Neural progenitor cell (in vitro differentiated cells): Measurements from ENCODE around the gene PCNX3. TPM values are rescaled to one million over a fixed set of nuclear protein-coding genes. Genes with fewer than 3 reads are reported as not detected.

ENCODE experiments used
- DNase-seq: peaks from one replicate; pipeline ENCODE4 v3.0.0-alpha.2; 2016; ENCODE audit warnings: low spot score
- H2AFZ ChIP-seq: fragments of 200-600 bp; sonication (generic); replicated peaks from 2 replicates; pipeline ENCODE4 v1.6.1; 2016; ENCODE audit warnings: antibody characterized with exemption
- H3F3A ChIP-seq: fragments of 200-600 bp; sonication (generic); 2 replicates; pipeline ENCODE4 v1.6.1; 2016; ENCODE audit warnings: antibody characterized with exemption, low read depth
- H3K27ac ChIP-seq: fragments of 200-600 bp; sonication (generic); 2 replicates; pipeline ENCODE4 v1.5.1; 2016; ENCODE audit warnings: mild to moderate bottlenecking
- H3K27me3 ChIP-seq: fragments of 200-600 bp; sonication (generic); 2 replicates; pipeline ENCODE4 v1.6.1; 2016; ENCODE audit warnings: mild to moderate bottlenecking, moderate library complexity
- H3K36me3 ChIP-seq: fragments of 200-600 bp; sonication (generic); 2 replicates; pipeline ENCODE4 v1.5.1; 2016
- H3K4me1 ChIP-seq: fragments of 200-600 bp; sonication (generic); 2 replicates; pipeline ENCODE4 v1.6.1; 2016; ENCODE audit warnings: mixed run types
- H3K4me2 ChIP-seq: fragments of 200-600 bp; sonication (generic); 2 replicates; pipeline ENCODE4 v1.6.1; 2016
- H3K4me3 ChIP-seq: fragments of 200-600 bp; sonication (generic); 2 replicates; pipeline ENCODE4 v1.5.1; 2016
- H3K79me2 ChIP-seq: fragments of 200-600 bp; sonication (generic); 2 replicates; pipeline ENCODE4 v1.6.1; 2016; ENCODE audit warnings: low read depth
- H3K9ac ChIP-seq: fragments of 200-600 bp; sonication (generic); 2 replicates; pipeline ENCODE4 v1.6.1; 2016
- H3K9me3 ChIP-seq: fragments of 200-600 bp; sonication (generic); 2 replicates; pipeline ENCODE4 v1.5.1; 2016; ENCODE audit warnings: low read depth
- H4K20me1 ChIP-seq: fragments of 200-600 bp; sonication (generic); 2 replicates; pipeline ENCODE4 v1.6.1; 2016; ENCODE audit warnings: low read depth
- H3K27ac Mint-ChIP-seq: 3 replicates; pipeline ENCODE4 v1.8.0; 2021; ENCODE audit warnings: mixed read lengths
- H3K27me3 Mint-ChIP-seq: 2 replicates; pipeline ENCODE4 v1.8.0; 2022; ENCODE audit warnings: low read depth, mild to moderate bottlenecking, inconsistent platforms, moderate library complexity, mixed read lengths; ENCODE audit not compliant: insufficient read depth
- H3K36me3 Mint-ChIP-seq: 3 replicates; pipeline ENCODE4 v1.8.0; 2021; ENCODE audit warnings: mixed read lengths
- H3K4me1 Mint-ChIP-seq: 3 replicates; pipeline ENCODE4 v1.8.0; 2021; ENCODE audit warnings: mixed read lengths
- H3K4me3 Mint-ChIP-seq: 3 replicates; pipeline ENCODE4 v1.8.0; 2021; ENCODE audit warnings: mild to moderate bottlenecking, moderate library complexity, mixed read lengths
- H3K9me3 Mint-ChIP-seq: 3 replicates; pipeline ENCODE4 v1.8.0; 2020; ENCODE audit warnings: mixed read lengths
- CTCF ChIP-seq: fragments of 200-600 bp; sonication (generic); IDR thresholded peaks from 2 replicates; pipeline ENCODE4 v1.5.1; 2017; ENCODE audit warnings: antibody characterized with exemption, mild to moderate bottlenecking
- EZH2 ChIP-seq: fragments of 200-600 bp; sonication (generic); IDR thresholded peaks from 2 replicates; pipeline ENCODE4 v1.6.1; 2017; ENCODE audit warnings: antibody characterized with exemption, mild to moderate bottlenecking, moderate library complexity
- EZH2phosphoT487 ChIP-seq: fragments of 200-600 bp; sonication (generic); IDR thresholded peaks from 2 replicates; pipeline ENCODE4 v1.6.1; 2017; ENCODE audit warnings: antibody characterized with exemption
- total RNA-seq: library from RNA; depleted of rRNA; stranded (reverse); fragments of >200 nt; gene quantifications from 2 replicates; pipeline ENCODE4 v1.2.3, GENCODE V29; 2015; ENCODE audit warnings: low replicate concordance

The PCNX3 gene
- total RNA-seq, 1 donor from 2014 or later: 6.6 TPM

GRCh38 chr11:65617136-65617850 lies 1.7 kb downstream of the PCNX3 start:
- Mint-ChIP-seq H3K4me1 (peaks cover 17% of the 10 kb centered on the region), H3K4me3 (peak overlapping the region; percentile 92), H3K27ac (no peak overlapping the region), H3K9me3 (no peaks in the 10 kb centered on the region), H3K36me3 (peaks cover 5% of the 10 kb centered on the region), H3K27me3 (peaks cover 7% of the 10 kb centered on the region)
- peaks cover 15% of the 10 kb centered on the region for H3K4me1 ChIP-seq
- H3K27me3 ChIP-seq: no peaks in the 10 kb centered on the region
- DNase-seq: no peak
- no peak overlapping the region for H3K4me3 ChIP-seq
- peaks cover 20% of the 10 kb centered on the region for H4K20me1 ChIP-seq
- peak overlapping the region; percentile 96 for H3K4me2 ChIP-seq
- no peak overlapping the region for H3K9ac ChIP-seq
- TF ChIP-seq EZH2 (no peak), CTCF (no peak), EZH2phosphoT487 (no peak)
- no peak overlapping the region for H3K27ac ChIP-seq
- peaks cover 14% of the 10 kb centered on the region for H3F3A ChIP-seq
- peaks cover 41% of the 10 kb centered on the region for H3K79me2 ChIP-seq
- H3K9me3 ChIP-seq: no peaks in the 10 kb centered on the region
- H2AFZ ChIP-seq: no peak overlapping the region
- H3K36me3 ChIP-seq: no peaks in the 10 kb centered on the region

- no peak overlapping the region for H3K9ac ChIP-seq
- Mint-ChIP-seq H3K9me3 (no peaks in the 10 kb centered on the region), H3K36me3 (peaks cover 7% of the 10 kb centered on the region), H3K4me3 (peak overlapping the region; percentile 92), H3K4me1 (peaks cover 13% of the 10 kb centered on the region), H3K27ac (no peak overlapping the region), H3K27me3 (peaks cover 7% of the 10 kb centered on the region)
- H3K4me3 ChIP-seq: no peak overlapping the region
- H3K27me3 ChIP-seq: no peaks in the 10 kb centered on the region
- TF ChIP-seq EZH2phosphoT487: no peak
- no peak for TF ChIP-seq EZH2
- TF ChIP-seq CTCF: no peak
- H2AFZ ChIP-seq: no peak overlapping the region
- H3K79me2 ChIP-seq: peaks cover 32% of the 10 kb centered on the region
- H3K27ac ChIP-seq: no peak overlapping the region
- H3K4me1 ChIP-seq: peaks cover 10% of the 10 kb centered on the region
- DNase-seq: no peak
- no peak overlapping the region for H3K4me2 ChIP-seq
- peaks cover 12% of the 10 kb centered on the region for H3F3A ChIP-seq
- peaks cover 12% of the 10 kb centered on the region for H4K20me1 ChIP-seq
- H3K36me3 ChIP-seq: no peaks in the 10 kb centered on the region
- H3K9me3 ChIP-seq: no peaks in the 10 kb centered on the region
Observed at GRCh38 chr11:65617990-65618751, 2.6 kb downstream of the PCNX3 start.

- H3K27ac Mint-ChIP-seq: no peak overlapping the region
- H2AFZ ChIP-seq: no peak overlapping the region
- H3K9me3 ChIP-seq: no peaks in the 10 kb centered on the region
- H3K36me3 ChIP-seq: no peaks in the 10 kb centered on the region
- H3K4me1 ChIP-seq: peaks cover 6% of the 10 kb centered on the region
- TF ChIP-seq EZH2 (no peak), EZH2phosphoT487 (no peak), CTCF (no peak)
- H3K27me3 ChIP-seq: no peaks in the 10 kb centered on the region
- H3K4me3 ChIP-seq: no peak overlapping the region
- no peak for DNase-seq
- no peak overlapping the region for H3K9ac ChIP-seq
- no peak overlapping the region for H3K27ac ChIP-seq
- H3K36me3 Mint-ChIP-seq: peaks cover 7% of the 10 kb centered on the region
- no peak overlapping the region for H3K4me2 ChIP-seq
- H3K4me3 Mint-ChIP-seq: no peak overlapping the region
- H3F3A ChIP-seq: peaks cover 12% of the 10 kb centered on the region
- H4K20me1 ChIP-seq: peaks cover 10% of the 10 kb centered on the region
- H3K27me3 Mint-ChIP-seq: peaks cover 7% of the 10 kb centered on the region
- no peaks in the 10 kb centered on the region for H3K9me3 Mint-ChIP-seq
- peaks cover 12% of the 10 kb centered on the region for H3K4me1 Mint-ChIP-seq
- peaks cover 26% of the 10 kb centered on the region for H3K79me2 ChIP-seq
Observed at GRCh38 chr11:65618763-65619162, 3.2 kb downstream of the PCNX3 start.
